Fibroblast of gingiva (primary cell): ENCODE data around the gene FHAD1.

Experiments
- DNase-seq: peaks from one replicate; pipeline ENCODE4 v3.0.0-alpha.2; 2011; ENCODE audit warnings: low read depth

Gene FHAD1

GRCh38 chr1:15345705-15346345 is 98.8 kb downstream of the FHAD1 start:
- DNase-seq, result no peak

GRCh38 chr1:15346346-15347030 is 99.5 kb downstream of the FHAD1 start:
- peak; percentile 14 for DNase-seq

- DNase-seq, result no peak
Measured at GRCh38 chr1:15347182-15347581, 100.2 kb downstream of the FHAD1 start.

GRCh38 chr1:15348648-15349047 is 101.6 kb downstream of the FHAD1 start:
- DNase-seq, result no peak

- no peak for DNase-seq
Measured at GRCh38 chr1:15349133-15349532, 102.1 kb downstream of the FHAD1 start.

GRCh38 chr1:15350151-15350550 is 103.1 kb downstream of the FHAD1 start:
- no peak for DNase-seq

GRCh38 chr1:15350551-15351200 is 103.7 kb downstream of the FHAD1 start:
- DNase-seq, result no peak

GRCh38 chr1:15351310-15351709 is 104.3 kb downstream of the FHAD1 start:
- DNase-seq, result no peak

GRCh38 chr1:15352128-15352957 is 105.3 kb downstream of the FHAD1 start:
- DNase-seq, result peak; percentile 68

GRCh38 chr1:15353839-15354579 is 107.0 kb downstream of the FHAD1 start:
- no peak for DNase-seq

GRCh38 chr1:15354580-15354965 is 107.5 kb downstream of the FHAD1 start:
- peak; percentile 42 for DNase-seq

GRCh38 chr1:15355968-15356625 is 109.1 kb downstream of the FHAD1 start:
- DNase-seq, result no peak

GRCh38 chr1:15357612-15358207 is 110.7 kb downstream of the FHAD1 start:
- no peak for DNase-seq

- no peak for DNase-seq
Measured at GRCh38 chr1:15358565-15359133, 111.6 kb downstream of the FHAD1 start.

GRCh38 chr1:15360700-15361099 is 113.7 kb downstream of the FHAD1 start:
- DNase-seq, result no peak

- no peak for DNase-seq
Measured at GRCh38 chr1:15362096-15362736, 115.2 kb downstream of the FHAD1 start.

- no peak for DNase-seq
Measured at GRCh38 chr1:15362737-15363128, 115.7 kb downstream of the FHAD1 start.

GRCh38 chr1:15364740-15365139 is 117.7 kb downstream of the FHAD1 start:
- DNase-seq, result no peak

GRCh38 chr1:15368888-15369287 is 121.9 kb downstream of the FHAD1 start:
- DNase-seq, result no peak

GRCh38 chr1:15370268-15370667 is 123.2 kb downstream of the FHAD1 start:
- no peak for DNase-seq
